NOMO-1 (cell line): ENCODE results near the gene RAD9A.
"Not testable (repeated sequence)": the region's sequence is repeated elsewhere in the genome, so short reads cannot be mapped to it uniquely, and the experiment has no call there.

Experiments used
- DNase-seq, 2 experiments: peaks; one replicate each; lab custom pipeline; 2025; ENCODE audit not compliant: unreplicated experiment in 2 of 2; lab: John Stamatoyannopoulos, UW

Gene RAD9A

DNA sequence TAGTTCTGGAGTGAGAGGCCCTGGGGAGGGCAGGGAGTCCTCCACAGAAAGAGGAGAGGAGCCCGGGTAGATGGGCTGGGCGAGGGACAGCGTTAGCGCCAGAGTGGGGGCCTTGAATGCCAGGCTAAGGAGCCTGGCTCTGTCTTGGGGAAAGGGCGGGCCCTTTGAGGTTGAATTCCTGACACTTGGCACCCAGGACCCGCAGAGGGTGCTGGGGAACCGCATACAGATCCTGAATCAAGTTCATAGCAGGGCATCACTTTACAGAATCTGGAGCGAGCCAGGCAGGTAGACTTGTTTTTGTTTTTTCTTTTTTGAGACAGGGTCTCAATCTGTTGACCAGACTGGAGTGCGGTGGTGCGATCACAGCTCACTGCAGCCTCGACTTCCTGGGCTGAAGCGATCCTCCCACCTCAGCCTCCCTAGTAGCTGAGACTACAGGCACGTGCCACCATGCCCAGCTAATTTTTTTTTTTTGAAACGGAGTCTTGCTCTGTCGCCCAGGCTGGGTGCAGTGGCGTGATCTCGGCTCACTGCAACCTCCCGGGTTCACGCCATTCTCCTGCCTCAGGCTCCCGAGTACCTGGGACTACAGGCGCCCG, 29.7 kb downstream of the RAD9A start:
- DNase-seq = no peak

DNA sequence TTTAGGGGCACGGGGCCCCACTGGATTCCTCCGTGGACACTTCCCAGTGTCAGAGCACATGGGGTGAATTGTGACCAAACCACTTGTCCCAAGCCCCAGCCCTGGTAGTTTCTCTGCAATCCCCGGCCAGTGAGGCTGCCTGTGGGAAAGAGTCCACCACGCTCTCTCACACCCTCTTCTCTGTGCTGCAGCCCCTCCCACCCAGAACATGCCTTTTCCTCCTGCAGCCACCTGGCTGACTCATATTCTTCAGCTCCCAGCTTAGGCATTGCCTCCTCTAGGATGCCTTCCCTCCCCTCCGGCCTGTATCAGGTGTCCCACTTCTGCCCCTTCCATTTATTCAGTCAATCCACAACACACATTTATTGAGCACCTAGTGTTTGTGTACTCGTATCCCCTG, 31.1 kb downstream of the RAD9A start:
- DNase-seq = no peak

DNA sequence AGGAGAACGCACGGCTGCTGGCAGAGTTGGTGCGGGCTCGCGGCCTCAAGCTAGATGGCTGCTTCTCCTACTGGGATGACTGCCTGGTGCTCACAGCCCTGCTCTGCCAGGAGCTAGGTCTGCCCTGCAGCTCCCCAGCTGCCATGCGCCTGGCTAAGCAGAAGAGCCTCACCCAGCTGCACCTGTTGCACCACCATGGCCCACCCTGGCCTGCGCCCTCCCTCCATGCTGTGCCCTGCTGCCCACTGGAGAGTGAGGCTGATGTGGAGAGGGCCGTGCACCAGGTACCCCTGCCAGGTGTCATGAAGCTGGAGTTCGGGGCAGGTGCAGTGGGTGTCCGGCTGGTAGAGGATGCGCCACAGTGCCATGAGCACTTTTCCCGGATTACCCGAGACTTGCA, 31.7 kb downstream of the RAD9A start:
- no peak for DNase-seq

DNA sequence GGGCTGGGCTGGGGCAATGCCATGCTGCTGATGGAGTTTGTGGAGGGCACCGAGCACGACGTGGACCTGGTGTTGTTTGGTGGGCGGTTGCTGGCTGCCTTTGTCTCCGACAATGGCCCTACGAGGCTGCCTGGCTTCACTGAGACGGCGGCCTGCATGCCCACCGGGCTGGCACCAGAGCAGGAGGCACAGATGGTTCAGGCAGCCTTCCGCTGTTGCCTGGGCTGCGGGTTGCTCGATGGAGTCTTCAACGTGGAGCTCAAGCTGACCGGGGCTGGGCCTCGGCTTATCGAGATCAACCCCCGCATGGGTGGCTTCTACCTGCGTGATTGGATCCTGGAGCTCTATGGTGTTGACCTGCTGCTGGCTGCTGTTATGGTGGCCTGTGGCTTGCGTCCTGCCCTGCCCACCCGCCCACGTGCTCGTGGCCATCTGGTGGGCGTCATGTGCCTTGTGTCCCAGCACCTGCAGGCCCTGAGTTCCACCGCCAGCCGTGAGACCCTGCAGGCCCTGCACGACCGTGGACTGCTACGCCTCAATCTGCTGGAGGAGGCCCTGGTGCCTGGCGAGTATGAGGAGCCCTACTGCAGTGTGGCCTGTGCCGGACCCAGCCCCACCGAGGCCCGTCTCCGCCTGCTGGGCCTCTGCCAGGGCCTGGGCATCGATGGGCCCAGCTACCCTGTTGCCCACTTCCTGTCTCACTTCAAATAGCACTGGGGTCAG, 32.3 kb downstream of the RAD9A start:
- DNase-seq = no peak

DNA sequence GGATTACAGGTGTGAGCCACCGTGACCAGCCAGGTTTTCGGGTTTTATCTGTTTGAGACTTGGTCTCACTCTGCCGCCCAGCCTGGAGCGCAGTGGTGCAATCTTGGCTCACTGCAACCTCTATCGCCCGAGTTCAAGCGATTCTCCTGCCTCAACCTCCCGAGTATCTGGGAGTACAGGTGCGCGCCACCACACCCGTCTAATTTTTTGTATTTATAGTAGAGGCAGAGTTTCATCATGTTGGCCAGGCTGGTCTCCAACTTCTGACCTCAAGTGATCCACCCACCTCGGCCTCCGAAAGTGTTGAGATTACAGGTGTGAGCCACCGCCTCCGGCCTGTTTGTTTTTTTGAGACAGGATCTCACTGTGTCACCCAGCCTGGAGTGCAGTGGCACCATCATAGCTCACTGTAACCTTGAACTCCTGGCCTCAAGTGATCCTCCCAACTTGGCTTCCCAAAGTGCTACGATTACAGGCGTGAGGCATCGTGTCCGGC, 35.6 kb downstream of the RAD9A start:
- DNase-seq = not testable (repeated sequence)

DNA sequence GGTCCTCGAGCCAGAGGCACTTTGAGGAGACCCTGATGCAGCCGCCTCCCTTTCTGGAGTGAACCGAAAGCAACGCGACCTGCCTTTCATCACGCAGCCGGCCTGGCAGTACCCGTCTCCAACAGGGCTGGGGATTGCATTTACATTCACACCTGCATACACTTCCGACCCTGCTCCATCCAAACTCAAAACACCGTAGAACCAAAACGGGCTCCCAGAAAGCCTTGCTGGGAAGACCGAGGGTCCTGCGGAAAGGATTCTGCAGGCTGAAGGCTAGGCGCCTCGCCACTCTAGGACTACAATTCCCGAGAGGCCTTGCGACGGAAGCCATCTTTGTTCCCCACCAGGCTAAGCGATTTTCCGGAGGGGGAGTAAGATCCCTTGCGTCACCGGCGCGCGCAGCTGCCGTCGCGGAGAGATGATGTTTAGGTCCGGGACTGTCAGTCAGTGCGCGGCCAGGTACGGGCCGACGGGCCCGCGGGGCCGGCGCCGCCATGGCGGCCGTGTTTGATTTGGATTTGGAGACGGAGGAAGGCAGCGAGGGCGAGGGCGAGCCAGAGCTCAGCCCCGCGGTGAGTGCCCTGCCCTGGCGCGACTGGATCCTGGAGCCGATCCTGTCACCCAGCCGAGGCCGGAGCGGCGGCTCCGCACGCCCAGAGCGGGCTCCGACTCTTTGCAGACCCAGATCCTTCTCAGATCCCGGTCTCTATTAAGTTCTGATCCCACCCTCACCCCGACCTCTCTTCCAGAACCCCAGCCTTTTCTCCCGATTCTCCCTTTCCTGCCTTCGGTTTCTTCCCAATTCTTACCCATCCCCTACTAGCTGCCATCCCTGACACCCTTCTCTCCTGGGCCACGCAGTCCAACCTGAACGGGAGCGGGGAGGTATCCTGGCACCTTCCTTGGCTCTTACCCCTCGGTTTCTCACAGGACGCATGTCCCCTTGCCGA, 36.5 kb downstream of the RAD9A start, which contains the start of gene RPS6KB2:
Gene RPS6KB2, plus strand, starts transcription at position 443 of the 950 bp plus-strand sequence. Its CDS starts 52 bp downstream, at position 495.
- peak; percentile 95 to 97 for DNase-seq

DNA sequence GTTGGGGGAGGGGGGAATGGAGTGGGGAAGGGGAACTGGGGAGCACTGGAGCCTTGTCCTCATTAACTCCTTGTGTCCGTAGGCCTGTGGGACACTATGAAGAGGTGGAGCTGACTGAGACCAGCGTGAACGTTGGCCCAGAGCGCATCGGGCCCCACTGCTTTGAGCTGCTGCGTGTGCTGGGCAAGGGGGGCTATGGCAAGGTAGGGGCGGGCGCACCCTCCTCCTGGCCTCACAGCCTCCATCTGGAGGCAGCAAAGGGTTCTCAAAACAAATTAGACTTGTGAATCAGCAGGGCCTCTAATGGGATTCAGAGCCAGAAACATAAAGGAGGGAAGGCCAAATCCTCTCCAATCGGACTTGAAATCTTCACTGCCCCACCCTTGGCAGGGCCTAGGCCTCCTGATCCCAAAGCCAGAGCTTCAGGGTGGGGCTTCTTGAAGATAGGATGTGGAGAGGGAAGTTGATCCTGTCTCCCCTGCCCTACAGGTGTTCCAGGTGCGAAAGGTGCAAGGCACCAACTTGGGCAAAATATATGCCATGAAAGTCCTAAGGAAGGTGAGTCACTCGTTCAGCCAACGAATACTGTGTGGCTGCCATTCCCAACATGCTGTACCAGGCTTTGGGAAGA, 37.4 kb downstream of the RAD9A start:
- DNase-seq = no peak

DNA sequence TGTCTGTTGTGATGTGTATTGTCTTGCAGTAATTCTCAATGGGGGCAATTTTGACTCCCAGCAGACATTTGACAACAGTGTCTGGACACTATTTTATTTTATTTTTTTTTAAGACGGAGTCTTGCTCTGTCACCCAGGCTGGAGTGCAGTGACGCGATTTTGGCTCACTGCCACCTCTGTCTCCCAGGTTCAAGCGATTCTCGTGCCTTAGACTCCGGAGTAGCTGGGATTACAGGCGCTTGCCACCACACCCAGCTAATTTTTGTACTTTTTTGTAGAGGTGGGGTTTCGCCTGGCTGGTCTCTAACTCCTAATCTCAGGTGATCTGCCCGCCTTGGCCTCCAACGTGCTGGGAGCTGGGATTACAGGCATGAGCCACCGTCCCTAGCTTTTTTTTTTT, 37.9 kb downstream of the RAD9A start:
- DNase-seq = no peak

DNA sequence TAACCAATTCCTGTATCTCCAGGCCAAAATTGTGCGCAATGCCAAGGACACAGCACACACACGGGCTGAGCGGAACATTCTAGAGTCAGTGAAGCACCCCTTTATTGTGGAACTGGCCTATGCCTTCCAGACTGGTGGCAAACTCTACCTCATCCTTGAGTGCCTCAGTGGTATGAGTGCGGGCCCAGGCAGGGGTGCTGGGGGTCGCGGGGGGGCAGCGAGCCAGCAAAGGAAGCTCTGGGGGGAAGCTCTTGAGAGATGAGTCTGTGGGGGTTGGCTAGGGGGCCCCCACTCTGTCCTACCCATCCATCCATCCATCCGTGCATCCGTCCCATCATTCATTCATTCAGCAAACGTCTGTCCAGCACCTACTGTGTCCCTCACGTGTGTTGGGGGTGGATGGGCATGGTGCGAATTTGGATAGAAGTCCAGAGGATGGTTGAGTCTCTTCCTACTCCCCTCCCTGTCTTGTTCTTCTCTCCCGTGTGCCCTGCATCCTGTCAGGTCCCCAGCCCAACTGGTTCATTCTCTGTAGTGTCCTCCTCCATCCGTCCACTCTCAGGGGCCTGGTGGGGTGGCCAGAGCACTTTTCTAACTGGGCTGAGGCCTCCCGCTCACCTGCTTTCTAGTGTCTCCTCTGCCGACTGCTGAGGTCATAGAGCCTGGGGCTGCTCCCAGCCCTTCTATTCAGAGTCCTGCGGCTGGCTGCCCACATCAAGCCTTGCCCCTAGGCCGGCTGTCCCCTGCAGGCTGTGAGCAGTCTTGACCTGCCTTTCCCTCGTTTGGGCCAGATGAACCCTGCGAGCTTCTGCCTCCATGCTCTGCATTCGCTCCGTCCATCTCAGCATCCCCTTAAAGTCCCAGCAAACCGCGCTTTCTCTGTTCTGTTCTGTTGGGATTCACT, 39.8 kb downstream of the RAD9A start:
- no peak for DNase-seq

DNA sequence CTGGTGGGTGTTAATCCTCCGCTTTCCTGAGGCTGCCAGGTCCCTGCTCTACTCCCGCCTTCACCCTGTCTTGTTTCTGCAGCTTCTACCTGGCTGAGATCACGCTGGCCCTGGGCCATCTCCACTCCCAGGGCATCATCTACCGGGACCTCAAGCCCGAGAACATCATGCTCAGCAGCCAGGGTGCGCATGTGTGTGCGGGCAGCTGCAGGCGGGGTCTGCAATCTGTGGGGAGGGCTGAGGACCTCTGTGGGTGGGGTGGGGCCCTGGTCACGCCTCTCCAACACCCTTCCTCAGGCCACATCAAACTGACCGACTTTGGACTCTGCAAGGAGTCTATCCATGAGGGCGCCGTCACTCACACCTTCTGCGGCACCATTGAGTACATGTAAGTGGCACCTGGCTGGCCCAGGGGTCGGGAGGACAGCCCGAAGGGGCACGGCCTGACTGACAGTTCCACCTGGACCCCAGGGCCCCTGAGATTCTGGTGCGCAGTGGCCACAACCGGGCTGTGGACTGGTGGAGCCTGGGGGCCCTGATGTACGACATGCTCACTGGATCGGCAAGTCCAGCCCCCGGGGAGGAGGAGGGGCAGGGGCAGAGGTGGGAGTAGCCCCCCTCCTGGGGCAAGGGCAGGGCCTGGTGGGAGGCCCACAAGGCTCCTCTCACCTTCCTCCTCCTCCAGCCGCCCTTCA, 41.0 kb downstream of the RAD9A start:
- DNase-seq = no peak

DNA sequence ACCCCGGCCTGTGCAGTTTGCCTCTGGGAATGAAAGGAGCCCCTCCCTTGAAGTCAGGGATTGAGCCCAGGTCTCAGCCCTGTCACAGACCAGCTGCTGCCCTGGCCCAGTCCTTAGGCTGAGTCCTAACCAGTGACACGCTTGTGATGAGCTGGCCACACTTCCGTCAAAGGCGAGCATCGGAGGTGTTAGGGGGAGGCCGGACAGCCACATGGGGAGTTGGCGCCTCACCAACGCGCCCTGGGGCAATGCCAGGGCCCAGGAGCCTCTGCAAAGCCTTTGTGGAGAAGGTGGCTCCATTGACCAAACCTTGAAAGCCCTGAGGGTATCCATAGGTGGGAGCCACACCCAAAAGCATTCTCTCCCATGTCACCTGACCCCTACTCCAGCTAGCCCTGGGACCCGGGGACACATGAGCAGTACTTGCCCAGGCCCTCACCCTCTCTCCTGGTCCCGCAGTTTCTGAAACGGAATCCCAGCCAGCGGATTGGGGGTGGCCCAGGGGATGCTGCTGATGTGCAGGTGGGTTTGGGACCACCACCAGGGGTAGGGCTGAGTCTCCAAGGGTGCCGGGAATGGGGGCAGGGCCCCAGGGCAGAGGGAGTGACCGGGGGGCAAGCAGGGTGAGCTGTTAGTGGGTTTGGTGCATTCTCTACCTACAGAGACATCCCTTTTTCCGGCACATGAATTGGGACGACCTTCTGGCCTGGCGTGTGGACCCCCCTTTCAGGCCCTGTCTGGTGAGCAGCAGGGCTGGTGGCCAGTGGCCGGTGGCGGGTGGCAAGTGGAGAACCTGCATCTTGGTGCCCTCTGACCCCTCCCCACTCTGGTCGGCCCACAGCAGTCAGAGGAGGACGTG, 42.0 kb downstream of the RAD9A start:
- no peak for DNase-seq

DNA sequence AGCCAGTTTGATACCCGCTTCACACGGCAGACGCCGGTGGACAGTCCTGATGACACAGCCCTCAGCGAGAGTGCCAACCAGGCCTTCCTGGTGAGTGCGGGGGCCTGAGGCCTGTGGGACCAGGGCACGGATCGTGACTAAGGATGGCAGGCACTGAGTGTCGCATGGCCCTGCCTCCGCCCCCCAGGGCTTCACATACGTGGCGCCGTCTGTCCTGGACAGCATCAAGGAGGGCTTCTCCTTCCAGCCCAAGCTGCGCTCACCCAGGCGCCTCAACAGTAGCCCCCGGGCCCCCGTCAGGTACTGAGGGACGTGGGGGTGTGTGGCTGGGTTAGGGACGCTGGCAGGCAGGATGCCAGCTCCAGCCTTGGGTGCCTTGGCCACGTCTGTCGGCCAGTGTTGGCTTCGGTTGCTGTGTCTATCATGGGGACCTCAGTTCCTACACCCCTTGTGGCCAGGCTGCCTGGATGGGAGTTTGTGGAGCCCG, 42.7 kb downstream of the RAD9A start:
- no peak for DNase-seq

DNA sequence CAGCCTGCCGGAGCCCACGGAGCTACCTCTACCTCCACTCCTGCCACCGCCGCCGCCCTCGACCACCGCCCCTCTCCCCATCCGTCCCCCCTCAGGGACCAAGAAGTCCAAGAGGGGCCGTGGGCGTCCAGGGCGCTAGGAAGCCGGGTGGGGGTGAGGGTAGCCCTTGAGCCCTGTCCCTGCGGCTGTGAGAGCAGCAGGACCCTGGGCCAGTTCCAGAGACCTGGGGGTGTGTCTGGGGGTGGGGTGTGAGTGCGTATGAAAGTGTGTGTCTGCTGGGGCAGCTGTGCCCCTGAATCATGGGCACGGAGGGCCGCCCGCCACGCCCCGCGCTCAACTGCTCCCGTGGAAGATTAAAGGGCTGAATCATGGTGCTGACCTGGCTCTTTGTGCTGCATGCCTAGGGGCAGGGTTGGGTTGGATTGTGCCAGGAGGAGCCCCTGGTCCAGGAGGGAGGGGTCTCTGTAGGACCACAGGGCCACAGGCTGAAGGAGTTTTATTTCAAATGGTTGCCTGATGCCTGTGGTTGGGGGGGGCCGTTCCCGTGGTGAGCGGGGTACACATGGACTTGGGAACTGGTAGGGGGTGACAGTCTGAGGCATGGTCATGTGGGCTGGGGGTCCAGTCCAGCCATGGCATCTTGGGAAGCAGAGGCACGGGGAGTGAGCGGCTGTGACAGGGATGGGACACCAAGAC, 43.4 kb downstream of the RAD9A start:
- DNase-seq = no peak

DNA sequence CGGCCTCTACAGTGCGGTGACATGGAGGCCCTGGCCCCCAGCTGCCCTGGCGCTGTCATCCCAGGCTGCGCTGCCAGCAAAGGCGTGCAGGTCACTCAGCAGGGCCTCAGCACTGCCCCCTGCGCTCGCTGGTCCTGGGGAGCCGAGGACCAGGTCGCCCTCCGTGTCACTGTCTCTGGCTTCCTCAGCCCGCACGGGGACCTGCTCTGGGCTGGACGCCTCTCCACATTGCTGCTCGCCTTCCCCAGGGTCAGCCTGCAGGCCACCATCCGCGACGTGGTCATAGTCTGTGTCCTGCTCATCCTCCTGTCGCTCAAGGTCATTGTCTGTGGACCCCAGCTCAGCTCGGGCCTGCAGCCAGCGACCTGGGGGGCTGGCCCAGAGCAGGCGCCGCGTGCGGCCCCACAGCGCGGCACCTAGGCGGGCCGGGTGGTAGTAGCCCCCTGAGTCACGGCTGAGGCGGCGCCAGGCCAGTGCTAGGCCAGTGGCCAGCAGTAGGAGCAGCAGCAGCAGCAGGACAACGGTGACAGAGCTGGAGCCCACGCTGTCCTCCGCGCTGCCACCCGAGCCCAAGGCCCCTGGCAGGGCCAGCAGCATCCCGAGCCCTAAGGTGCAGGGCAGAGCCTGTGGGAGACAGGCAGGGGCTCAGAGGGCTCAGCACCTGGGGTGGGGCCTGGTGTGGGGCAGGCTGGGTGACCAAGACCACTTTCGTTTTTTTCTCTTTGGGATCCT, 44.1 kb downstream of the RAD9A start:
- DNase-seq = no peak

DNA sequence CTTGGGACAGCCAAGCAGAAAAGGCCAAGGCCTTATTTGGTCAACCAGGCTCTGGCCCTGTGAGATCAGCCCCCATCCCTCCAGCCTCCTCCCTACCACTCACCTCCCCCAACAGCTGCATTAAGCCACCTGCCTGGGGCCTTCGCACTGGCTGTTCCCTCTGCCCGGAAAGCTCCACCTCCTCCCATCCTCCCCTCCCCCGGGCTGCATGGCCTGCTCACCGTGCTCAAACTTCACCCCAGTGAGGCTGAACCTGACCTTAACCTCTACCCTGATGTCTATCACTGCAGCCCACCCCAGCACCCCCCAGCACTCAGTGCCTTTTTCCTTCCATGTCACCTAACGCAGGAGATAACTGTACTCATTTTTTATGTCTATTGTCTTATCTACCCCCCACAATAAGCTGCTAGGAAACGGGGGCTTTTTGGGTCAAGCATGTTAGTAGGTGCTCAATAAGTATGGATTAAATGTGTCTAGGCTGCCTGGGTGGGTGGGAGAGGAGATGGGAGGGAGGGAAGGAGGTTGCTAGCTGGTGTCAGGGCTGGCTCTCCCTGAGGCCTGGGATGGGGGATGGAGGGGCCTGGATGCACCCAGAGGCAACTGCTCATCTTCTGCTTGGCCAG, 44.8 kb downstream of the RAD9A start:
- no peak for DNase-seq

DNA sequence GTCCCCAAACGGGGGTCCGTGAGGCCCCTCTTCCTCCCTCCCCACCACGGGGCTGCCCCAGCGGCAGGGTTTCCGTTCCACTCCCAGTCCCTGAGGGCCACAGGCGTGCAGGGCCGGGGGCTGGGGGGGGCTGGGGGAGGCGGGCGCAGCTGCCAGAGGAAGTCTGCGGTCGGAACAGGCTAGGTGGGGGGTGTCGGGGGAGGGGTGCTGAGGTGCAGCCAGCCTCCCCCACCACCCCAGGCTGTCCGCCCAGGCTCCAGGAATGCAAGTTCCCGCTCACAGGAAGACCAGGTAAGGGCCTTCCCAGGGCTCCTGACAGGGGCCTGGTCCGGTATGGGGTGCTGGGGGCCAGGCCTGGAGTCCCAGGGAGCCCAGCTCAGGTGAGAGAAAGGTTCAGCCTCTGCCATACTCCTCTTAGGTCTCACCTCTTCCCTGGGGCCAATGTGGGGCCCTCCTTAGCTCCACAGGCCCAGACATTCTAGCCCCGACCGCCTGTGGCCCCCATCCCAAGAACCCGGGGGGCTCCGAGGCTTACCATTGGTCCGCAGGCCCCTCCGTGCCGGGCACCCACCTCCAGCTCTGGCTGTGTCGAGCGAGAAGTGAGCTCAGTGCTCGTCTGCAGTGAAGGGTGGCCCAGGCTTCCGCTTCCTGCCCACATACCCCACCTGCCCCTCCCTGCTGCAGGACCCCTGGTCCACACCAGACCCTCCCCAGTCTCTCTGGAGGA, 45.5 kb downstream of the RAD9A start, which contains the start of gene PTPRCAP:
Gene PTPRCAP, minus strand, starts transcription at position 601 of the 727 bp plus-strand sequence. Its CDS starts 63 bp downstream, at position 538.
- no peak for DNase-seq
